GM21390 (cell line): ENCODE results near the gene NCOA7.
"Not testable (repeated sequence)": the region's sequence is repeated elsewhere in the genome, so short reads cannot be mapped to it uniquely, and the experiment has no call there.

ENCODE experiments used
- ATAC-seq: cut with Tn5 transposase; IDR thresholded peaks from one replicate; pipeline ENCODE4 v1.9.1; 2021; ENCODE audit not compliant: unreplicated experiment

Gene NCOA7

GRCh38 chr6:125867483-125867942, 76.8 kb downstream of the NCOA7 start:
- ATAC-seq, result no peak

GRCh38 chr6:125868252-125868651, 77.5 kb downstream of the NCOA7 start:
- ATAC-seq, result no peak

- ATAC-seq, result no peak
These were observed 78.1 kb downstream of the NCOA7 start for GRCh38 chr6:125868678-125869395.

- no peak for ATAC-seq
These were observed 78.7 kb downstream of the NCOA7 start for GRCh38 chr6:125869427-125869826.

- no peak for ATAC-seq
These were observed 80.6 kb downstream of the NCOA7 start for GRCh38 chr6:125871365-125871764.

- ATAC-seq, result no peak
These were observed 81.6 kb downstream of the NCOA7 start for GRCh38 chr6:125872259-125872921.

- no peak for ATAC-seq
These were observed 91.5 kb downstream of the NCOA7 start for GRCh38 chr6:125882243-125882642.

- no peak for ATAC-seq
These were observed 94.0 kb downstream of the NCOA7 start for GRCh38 chr6:125884634-125885371.

GRCh38 chr6:125886021-125886420, 95.3 kb downstream of the NCOA7 start:
- no peak for ATAC-seq

- no peak for ATAC-seq
These were observed 96.2 kb downstream of the NCOA7 start for GRCh38 chr6:125886914-125887313.

- no peak for ATAC-seq
These were observed 96.6 kb downstream of the NCOA7 start for GRCh38 chr6:125887372-125887771.

- ATAC-seq, result no peak
These were observed 98.4 kb downstream of the NCOA7 start for GRCh38 chr6:125888989-125889656.

GRCh38 chr6:125899726-125900182, 109.0 kb downstream of the NCOA7 start:
- no peak for ATAC-seq

- ATAC-seq, result peak; percentile 72
These were observed 114.1 kb downstream of the NCOA7 start for GRCh38 chr6:125904871-125905270.

GRCh38 chr6:125906158-125906998, 115.6 kb downstream of the NCOA7 start:
- ATAC-seq, result no peak

- peak; percentile 98 for ATAC-seq
These were observed 119.8 kb downstream of the NCOA7 start for GRCh38 chr6:125910527-125910926.

- ATAC-seq, result not testable (repeated sequence)
These were observed 120.3 kb downstream of the NCOA7 start for GRCh38 chr6:125911051-125911451.

- not testable (repeated sequence) for ATAC-seq
These were observed 121.7 kb downstream of the NCOA7 start for GRCh38 chr6:125912430-125912829.

GRCh38 chr6:125913145-125913544, 122.4 kb downstream of the NCOA7 start:
- ATAC-seq, result no peak

GRCh38 chr6:125913864-125914351, 123.1 kb downstream of the NCOA7 start:
- no peak for ATAC-seq
